ENCODE results near the gene PCMT1.

DNA sequence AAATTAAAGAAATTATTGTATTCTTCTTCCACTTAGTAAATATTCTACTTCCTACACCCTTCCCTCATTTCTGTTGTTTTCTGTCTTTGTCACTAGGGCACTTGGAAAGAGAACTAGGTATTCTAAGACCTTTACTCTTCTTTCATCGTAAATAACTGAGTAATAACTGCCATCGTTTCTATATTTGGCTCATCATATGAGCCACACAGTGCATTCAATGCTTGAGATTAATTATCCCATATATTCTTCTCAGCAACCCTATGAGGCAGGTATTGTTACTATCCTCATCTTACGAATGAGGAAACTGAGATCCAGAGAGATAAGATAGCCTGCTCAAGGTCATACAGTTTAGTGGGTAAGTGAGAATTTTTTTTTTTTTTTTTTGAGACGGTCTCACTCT lies 75.8 kb downstream of the PCMT1 start:
- no peak for TF ChIP-seq GATA2 (IDR thresholded peaks at IDR 0.05; ENCODE audit: low read depth, low read length)
- TF ChIP-seq GATA3 (IDR thresholded peaks at IDR 0.05; ENCODE audit: low read depth, low read length), result no peak

Data from SH-SY5Y (cell line).